B cell (primary cell): ENCODE data around the gene AUTS2. TPM values are rescaled to one million over a fixed set of nuclear protein-coding genes. Genes with fewer than 3 reads are reported as not detected.

Experiments
- ATAC-seq: fragments of 200-7000 bp; cut with Tn5 transposase; one replicate; pipeline ENCODE4 v1.10.0; 2021; ENCODE audit warnings: low read depth, mild to moderate bottlenecking, moderate number of reproducible peaks, moderate library complexity
- CTCF ChIA-PET: fragments of 350-600 bp; sonication (Branson Sonifier 250); formaldehyde crosslinking; loops from one replicate; lab custom pipeline; 2021; ENCODE audit warnings: antibody characterized with exemption, inconsistent platforms; lab: Charles Lee
- POLR2A ChIA-PET: fragments of 350-600 bp; sonication (Branson Sonifier 250); formaldehyde crosslinking; loops from one replicate; lab custom pipeline; 2021; ENCODE audit warnings: antibody characterized with exemption; lab: Charles Lee
- DNase-seq: peaks from one replicate; pipeline ENCODE4 v3.0.0; 2013
- H2AFZ ChIP-seq: 2 replicates; pipeline ENCODE4 v1.6.1; 2012; ENCODE audit warnings: mild to moderate bottlenecking, low read depth, low read length; ENCODE audit not compliant: insufficient read depth, poor library complexity, severe bottlenecking
- H3K27ac ChIP-seq, 2 donors: 1 replicate in 1 of 2; 2 replicates in 1 of 2; pipeline ENCODE4 v1.5.1; 2012 to 2013; ENCODE audit warnings: low read length in 2 of 2, mild to moderate bottlenecking in 2 of 2, moderate library complexity in 1 of 2
- H3K27me3 ChIP-seq, 4 experiments: fragments of 200-600 bp in 1 of 4; sonication (generic) in 1 of 4; replicated peaks in 1 of 4; 1 replicate in 2 of 4; 2 replicates in 2 of 4; pipeline versions ENCODE4 v1.6.1 to v1.7.0; 2013 to 2016; ENCODE audit warnings: low read length in 3 of 4, mild to moderate bottlenecking in 2 of 4, mixed read lengths in 1 of 4, moderate library complexity in 1 of 4; ENCODE audit not compliant: insufficient read depth in 4 of 4, control insufficient read depth in 3 of 4; ENCODE audit errors: control extremely low read depth in 1 of 4
- H3K36me3 ChIP-seq, 2 experiments: replicated peaks in 1 of 2; 1 replicate in 1 of 2; 2 replicates in 1 of 2; pipeline versions ENCODE4 v1.6.1 to v1.7.1; 2013; ENCODE audit warnings: low read length in 1 of 2; ENCODE audit not compliant: insufficient read depth in 2 of 2, control insufficient read depth in 1 of 2; ENCODE audit errors: control extremely low read depth in 1 of 2, extremely low read depth in 1 of 2
- H3K4me1 ChIP-seq, 2 donors: fragments of 200-600 bp in 1 of 2; sonication (generic) in 1 of 2; 1 replicate in 1 of 2; 2 replicates in 1 of 2; pipeline versions ENCODE4 v1.5.1 to v1.6.1; 2013 to 2017; ENCODE audit warnings: low read length in 2 of 2; ENCODE audit not compliant: control insufficient read depth in 2 of 2, insufficient read depth in 2 of 2
- H3K4me2 ChIP-seq: replicated peaks from 2 replicates; pipeline ENCODE3; 2012; ENCODE audit warnings: mild to moderate bottlenecking, low read depth, low read length; ENCODE audit not compliant: poor library complexity, severe bottlenecking
- H3K4me3 ChIP-seq, 5 experiments: fragments of 200-600 bp in 1 of 5; sonication (generic) in 1 of 5; 1 replicate in 3 of 5; 2 replicates in 2 of 5; pipeline versions ENCODE4 v1.5.1 to v1.7.0; 2011 to 2016; ENCODE audit warnings: low read length in 4 of 5, mild to moderate bottlenecking in 4 of 5, low read depth in 2 of 5, control low read depth in 1 of 5, moderate library complexity in 1 of 5; ENCODE audit not compliant: insufficient read depth in 1 of 5; ENCODE audit errors: control extremely low read depth in 1 of 5, extremely low read depth in 1 of 5
- H3K79me2 ChIP-seq: fragments of 200-600 bp; sonication (generic); one replicate; pipeline ENCODE4 v1.6.0; 2016; ENCODE audit warnings: low read length; ENCODE audit not compliant: control insufficient read depth, insufficient read depth
- H3K9ac ChIP-seq: fragments of 200-600 bp; sonication (generic); 2 replicates; pipeline ENCODE4 v1.6.1; 2017; ENCODE audit warnings: mild to moderate bottlenecking, low read length, moderate library complexity
- H3K9me3 ChIP-seq, 3 donors: one replicate each; pipeline versions ENCODE4 v1.6.1 to v1.7.1; 2013; ENCODE audit warnings: low read length in 2 of 3; ENCODE audit not compliant: control insufficient read depth in 2 of 3, insufficient read depth in 1 of 3; ENCODE audit errors: control extremely low read depth in 1 of 3
- H4K20me1 ChIP-seq: 2 replicates; pipeline ENCODE4 v1.6.0; 2012; ENCODE audit warnings: mild to moderate bottlenecking, low read length; ENCODE audit not compliant: insufficient read depth, control insufficient read depth, poor library complexity, severe bottlenecking
- H3K27ac Mint-ChIP-seq: one replicate; pipeline ENCODE4 v1.8.0; 2021; ENCODE audit warnings: mixed read lengths
- H3K27me3 Mint-ChIP-seq: one replicate; pipeline ENCODE4 v1.8.0; 2021; ENCODE audit warnings: mixed read lengths
- H3K4me1 Mint-ChIP-seq: one replicate; pipeline ENCODE4 v1.8.0; 2021; ENCODE audit warnings: mixed read lengths
- H3K4me3 Mint-ChIP-seq: one replicate; pipeline ENCODE4 v1.8.0; 2021; ENCODE audit warnings: mixed read lengths
- H3K9me3 Mint-ChIP-seq: one replicate; pipeline ENCODE4 v1.8.0; 2022; ENCODE audit warnings: mixed read lengths; ENCODE audit not compliant: insufficient read depth
- EZH2 ChIP-seq: IDR thresholded peaks from 2 replicates; pipeline ENCODE4 v1.6.1; 2012; ENCODE audit warnings: borderline replicate concordance, low read depth, mild to moderate bottlenecking, moderate library complexity, low read length; ENCODE audit not compliant: insufficient read depth, poor library complexity, severe bottlenecking
- WGBS: methylation state at CpG from one replicate; pipeline ENCODE4 v1.1.5; 2013; ENCODE audit warnings: missing lambda C conversion rate; ENCODE audit not compliant: insufficient coverage; 5-methylcytosine and 5-hydroxymethylcytosine counted together
- intact Hi-C: fragments of 100-400 bp; cut with micrococcal nuclease; formaldehyde crosslinking; loops from one replicate; pipeline ENCODE4 v1.10.0; 2022
- polyA plus RNA-seq: library from polyadenylated mRNA; depleted of rRNA; stranded (reverse); fragments of >200 nt; gene quantifications from 2 replicates; pipeline ENCODE4 v1.2.3, GENCODE V29; 2012
- total RNA-seq, 2 donors: library from RNA; stranded (reverse); fragments of 120-200 nt in 1 of 2; gene quantifications; 1 replicate in 1 of 2; 2 replicates in 1 of 2; pipeline versions ENCODE4 v1.2.3 to v1.2.4, GENCODE V29; 2013 to 2022
- TF ChIP-seq, protein P1 (sequence below): fragments of 200-600 bp; IDR thresholded peaks from one replicate; pipeline ENCODE4 v1.8.0; 2022; ENCODE audit warnings: antibody characterized with exemption, mild to moderate bottlenecking

AUTS2 gene
- total and polyA plus RNA-seq, 2 donors (not counting 1 experiment from before 2014, with no cell fraction given) = 22.3 to 35.0 TPM

DNA sequence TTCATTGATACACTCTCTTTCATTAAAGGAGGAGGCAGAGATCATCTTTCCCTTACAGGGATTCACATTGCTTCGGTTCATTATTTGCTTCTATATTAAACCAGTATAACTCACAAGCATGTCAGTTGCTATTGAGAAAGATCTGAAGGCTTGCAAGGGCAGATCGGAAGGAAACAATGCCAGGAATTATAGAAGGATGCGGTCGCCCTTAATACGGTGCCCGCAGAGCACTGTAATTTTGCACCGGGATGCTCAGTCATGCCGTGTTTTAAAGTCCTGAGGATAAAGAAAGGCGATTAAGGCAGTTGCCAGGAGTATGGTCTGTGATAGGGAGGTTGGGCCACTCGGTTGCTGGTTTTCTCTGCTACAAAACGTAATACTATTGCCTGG lies 1183.6 kb downstream of the AUTS2 start:
- peaks cover 8 to 42% of the 10 kb centered on the region in 2 experiments for H3K36me3 ChIP-seq
- H3K9me3 ChIP-seq = no peaks in the 10 kb centered on the region
- H3K9ac ChIP-seq = no peak overlapping the region
- H3K4me1 Mint-ChIP-seq = no peaks in the 10 kb centered on the region
- no peak for TF ChIP-seq EZH2
- TF ChIP-seq, protein P1, sequence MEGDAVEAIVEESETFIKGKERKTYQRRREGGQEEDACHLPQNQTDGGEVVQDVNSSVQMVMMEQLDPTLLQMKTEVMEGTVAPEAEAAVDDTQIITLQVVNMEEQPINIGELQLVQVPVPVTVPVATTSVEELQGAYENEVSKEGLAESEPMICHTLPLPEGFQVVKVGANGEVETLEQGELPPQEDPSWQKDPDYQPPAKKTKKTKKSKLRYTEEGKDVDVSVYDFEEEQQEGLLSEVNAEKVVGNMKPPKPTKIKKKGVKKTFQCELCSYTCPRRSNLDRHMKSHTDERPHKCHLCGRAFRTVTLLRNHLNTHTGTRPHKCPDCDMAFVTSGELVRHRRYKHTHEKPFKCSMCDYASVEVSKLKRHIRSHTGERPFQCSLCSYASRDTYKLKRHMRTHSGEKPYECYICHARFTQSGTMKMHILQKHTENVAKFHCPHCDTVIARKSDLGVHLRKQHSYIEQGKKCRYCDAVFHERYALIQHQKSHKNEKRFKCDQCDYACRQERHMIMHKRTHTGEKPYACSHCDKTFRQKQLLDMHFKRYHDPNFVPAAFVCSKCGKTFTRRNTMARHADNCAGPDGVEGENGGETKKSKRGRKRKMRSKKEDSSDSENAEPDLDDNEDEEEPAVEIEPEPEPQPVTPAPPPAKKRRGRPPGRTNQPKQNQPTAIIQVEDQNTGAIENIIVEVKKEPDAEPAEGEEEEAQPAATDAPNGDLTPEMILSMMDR = no peak
- H3K27me3 ChIP-seq = no peaks in the 10 kb centered on the region
- no peak overlapping the region for H3K4me3 Mint-ChIP-seq
- H3K27me3 Mint-ChIP-seq = no peaks in the 10 kb centered on the region
- intact Hi-C loops = no loop called here
- no peaks in the 10 kb centered on the region for H3K79me2 ChIP-seq
- no peak overlapping the region for H3K4me3 ChIP-seq
- no peaks in the 10 kb centered on the region for H3K9me3 Mint-ChIP-seq
- over 99% methylated on average over 10 of the region's 11 CpGs for WGBS
- ATAC-seq = no peak
- ChIA-PET POLR2A (no interaction called here), CTCF (no interaction called here)
- no peak for DNase-seq
- H3K27ac Mint-ChIP-seq = no peak overlapping the region
- H4K20me1 ChIP-seq = no peaks in the 10 kb centered on the region
- no peak overlapping the region for H2AFZ ChIP-seq
- H3K4me2 ChIP-seq = no peak overlapping the region
- H3K4me1 ChIP-seq = no peaks in the 10 kb centered on the region
- H3K27ac ChIP-seq = no peak overlapping the region

DNA sequence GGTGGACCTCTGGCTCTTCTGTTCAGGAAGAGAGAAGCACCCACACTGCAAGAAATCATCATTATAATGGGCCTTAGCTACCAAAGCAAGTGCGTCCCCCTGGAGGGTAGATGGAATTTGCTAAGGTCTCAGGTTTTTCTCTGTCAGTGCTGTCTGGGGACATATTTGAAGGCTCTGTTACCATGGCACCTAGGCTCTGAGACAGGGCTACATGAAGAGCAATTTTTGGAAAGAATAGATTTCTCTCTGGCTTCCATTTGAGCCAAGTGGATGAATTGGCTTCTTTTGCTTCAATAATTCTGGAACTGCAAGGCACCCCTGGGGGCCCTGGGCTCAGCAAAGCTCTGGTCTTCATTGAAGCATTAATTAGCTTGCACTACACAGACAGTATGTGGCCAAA lies 1184.5 kb downstream of the AUTS2 start:
- H3K27ac ChIP-seq = no peak overlapping the region
- no peak overlapping the region for H3K27ac Mint-ChIP-seq
- intact Hi-C loops = no loop called here
- no peaks in the 10 kb centered on the region for H3K27me3 ChIP-seq
- no peaks in the 10 kb centered on the region for H3K4me1 ChIP-seq
- POLR2A ChIA-PET = no interaction called here
- H2AFZ ChIP-seq = no peak overlapping the region
- no CpG with 5 or more reads among the region's 1 CpG for WGBS
- no peak overlapping the region for H3K9ac ChIP-seq
- peaks cover 0 to 4% (median 0%) of the 10 kb centered on the region in 3 donors for H3K9me3 ChIP-seq
- H3K27me3 Mint-ChIP-seq = no peaks in the 10 kb centered on the region
- H3K79me2 ChIP-seq = no peaks in the 10 kb centered on the region
- no peaks in the 10 kb centered on the region for H3K9me3 Mint-ChIP-seq
- H3K4me3 Mint-ChIP-seq = no peak overlapping the region
- H4K20me1 ChIP-seq = no peaks in the 10 kb centered on the region
- H3K36me3 ChIP-seq = peaks cover 8 to 38% of the 10 kb centered on the region in 2 experiments
- DNase-seq (no peak), ATAC-seq (no peak)
- H3K4me3 ChIP-seq = no peak overlapping the region
- CTCF ChIA-PET = no interaction called here
- H3K4me2 ChIP-seq = no peak overlapping the region
- H3K4me1 Mint-ChIP-seq = no peaks in the 10 kb centered on the region
- TF ChIP-seq, protein P1 = no peak
- no peak for TF ChIP-seq EZH2
